GM23338 (cell line): ENCODE results near the gene OMP. TPM values are rescaled to one million over a fixed set of nuclear protein-coding genes. Genes with fewer than 3 reads are reported as not detected.

Source experiments
- ATAC-seq: fragments of 200-7000 bp; cut with Tn5 transposase; 3 replicates; pipeline ENCODE4 v1.9.1; 2020
- DNase-seq: peaks from one replicate; pipeline ENCODE4 v3.0.0-alpha.2; 2015; ENCODE audit warnings: low spot score
- H2AFZ ChIP-seq: fragments of 200-600 bp; sonication (generic); 2 replicates; pipeline ENCODE4 v1.8.0; 2016; ENCODE audit warnings: antibody characterized with exemption, mild to moderate bottlenecking, moderate library complexity
- H3F3A ChIP-seq: fragments of 200-600 bp; sonication (generic); replicated peaks from 2 replicates; pipeline ENCODE4 v1.8.0; 2017; ENCODE audit warnings: antibody characterized with exemption, mixed run types, low read depth
- H3K27ac ChIP-seq: fragments of 200-600 bp; sonication (generic); 2 replicates; pipeline ENCODE4 v1.6.1; 2016; ENCODE audit warnings: low read depth
- H3K27me3 ChIP-seq: fragments of 200-600 bp; sonication (generic); 2 replicates; pipeline ENCODE4 v1.8.0; 2016; ENCODE audit warnings: mild to moderate bottlenecking, mixed run types, moderate library complexity; ENCODE audit not compliant: insufficient read depth
- H3K36me3 ChIP-seq: fragments of 200-600 bp; sonication (generic); 2 replicates; pipeline ENCODE4 v1.8.0; 2016; ENCODE audit warnings: mild to moderate bottlenecking; ENCODE audit not compliant: insufficient read depth
- H3K4me1 ChIP-seq: fragments of 200-600 bp; sonication (generic); 2 replicates; pipeline ENCODE4 v1.8.0; 2016; ENCODE audit warnings: mild to moderate bottlenecking, moderate library complexity; ENCODE audit not compliant: insufficient read depth
- H3K4me2 ChIP-seq: fragments of 200-600 bp; sonication (generic); 2 replicates; pipeline ENCODE4 v1.7.1; 2017; ENCODE audit warnings: mixed run types
- H3K4me3 ChIP-seq: fragments of 200-600 bp; sonication (generic); 2 replicates; pipeline ENCODE4 v1.6.1; 2016; ENCODE audit warnings: mixed run types
- H3K79me2 ChIP-seq: fragments of 200-600 bp; sonication (generic); replicated peaks from 2 replicates; pipeline ENCODE4 v1.8.0; 2017; ENCODE audit warnings: mild to moderate bottlenecking; ENCODE audit not compliant: insufficient read depth
- H3K9me2 ChIP-seq: fragments of 200-600 bp; sonication (generic); 2 replicates; pipeline ENCODE4 v1.8.0; 2017; ENCODE audit not compliant: insufficient read depth
- H4K20me1 ChIP-seq: fragments of 200-600 bp; sonication (generic); replicated peaks from 2 replicates; pipeline ENCODE4 v1.8.0; 2017; ENCODE audit warnings: mild to moderate bottlenecking; ENCODE audit not compliant: insufficient read depth
- H3K27ac Mint-ChIP-seq: 2 replicates; pipeline ENCODE4 v1.8.0; 2020; ENCODE audit warnings: inconsistent platforms, mild to moderate bottlenecking, moderate library complexity, mixed read lengths
- H3K27me3 Mint-ChIP-seq: 3 replicates; pipeline ENCODE4 v1.8.0; 2022; ENCODE audit warnings: low read depth, mild to moderate bottlenecking, moderate library complexity, mixed read lengths, inconsistent platforms; ENCODE audit not compliant: insufficient read depth, poor library complexity
- H3K36me3 Mint-ChIP-seq: 3 replicates; pipeline ENCODE4 v1.8.0; 2021; ENCODE audit warnings: low read depth, mild to moderate bottlenecking, inconsistent platforms, moderate library complexity, mixed read lengths
- H3K4me1 Mint-ChIP-seq: 3 replicates; pipeline ENCODE4 v1.8.0; 2020; ENCODE audit warnings: mild to moderate bottlenecking, inconsistent platforms, mixed read lengths
- H3K4me3 Mint-ChIP-seq: 3 replicates; pipeline ENCODE4 v1.8.0; 2021; ENCODE audit warnings: moderate library complexity, mild to moderate bottlenecking, inconsistent platforms, mixed read lengths
- H3K9me3 Mint-ChIP-seq: 3 replicates; pipeline ENCODE4 v1.8.0; 2020; ENCODE audit warnings: moderate library complexity, mild to moderate bottlenecking, inconsistent platforms, mixed read lengths
- CREB1 ChIP-seq: fragments of 250-450 bp; sonication (Bioruptor Pico); IDR thresholded peaks from 2 replicates; pipeline ENCODE4 v1.5.0; 2020; ENCODE audit warnings: low read depth, mild to moderate bottlenecking, moderate library complexity
- ETS1 ChIP-seq: IDR thresholded peaks from 2 replicates; pipeline ENCODE4 v1.6.1; 2016; ENCODE audit warnings: antibody characterized with exemption
- EZH2 ChIP-seq: fragments of 200-600 bp; sonication (generic); IDR thresholded peaks from one replicate; pipeline ENCODE4 v1.8.0; 2017; ENCODE audit warnings: antibody characterized with exemption, mild to moderate bottlenecking, low read depth; ENCODE audit not compliant: unreplicated experiment
- EZH2phosphoT487 ChIP-seq: fragments of 200-600 bp; sonication (generic); IDR thresholded peaks from one replicate; pipeline ENCODE4 v1.8.1; 2018; ENCODE audit warnings: antibody characterized with exemption; ENCODE audit not compliant: unreplicated experiment
- JUNB ChIP-seq: IDR thresholded peaks from one replicate; pipeline ENCODE4 v1.6.1; 2016; ENCODE audit warnings: antibody characterized with exemption; ENCODE audit not compliant: unreplicated experiment
- NANOG ChIP-seq: IDR thresholded peaks from 2 replicates; pipeline ENCODE4 v1.6.1; 2016; ENCODE audit warnings: antibody characterized with exemption, borderline replicate concordance
- POLR2AphosphoS5 ChIP-seq: IDR thresholded peaks from 2 replicates; pipeline ENCODE4 v1.6.1; 2016; ENCODE audit warnings: antibody characterized with exemption, low read depth
- STAT1 ChIP-seq: IDR thresholded peaks from one replicate; pipeline ENCODE4 v1.6.1; 2016; ENCODE audit warnings: antibody characterized with exemption; ENCODE audit not compliant: unreplicated experiment
- ZNF114 ChIP-seq: fragments of 250-450 bp; sonication (Bioruptor Pico); IDR thresholded peaks from 2 replicates; pipeline ENCODE4 v1.5.0; 2020; ENCODE audit warnings: mild to moderate bottlenecking, moderate library complexity
- ZNF331 ChIP-seq: fragments of 250-450 bp; sonication (Bioruptor Pico); IDR thresholded peaks from 2 replicates; pipeline ENCODE4 v1.5.0; 2020; ENCODE audit warnings: low read depth, mild to moderate bottlenecking, moderate library complexity
- polyA plus RNA-seq: library from polyadenylated mRNA; unstranded; fragments of >200 nt; fragmentation: Nextera tagmentation; extraction: Ambion mirVana; gene quantifications from 2 replicates; pipeline ENCODE4 v1.2.1, GENCODE V29; 2016
- total RNA-seq: library from RNA; depleted of rRNA; stranded (reverse); fragments of >200 nt; shearing (Covaris generic); gene quantifications from 2 replicates; pipeline ENCODE4 v1.2.3, GENCODE V29; 2014
- TF ChIP-seq, protein P1 (sequence below): IDR thresholded peaks from one replicate; pipeline ENCODE4 v1.6.1; 2018; ENCODE audit warnings: antibody characterized with exemption; ENCODE audit not compliant: unreplicated experiment
- TF ChIP-seq, protein P2 (sequence below): fragments of 250-450 bp; sonication (Bioruptor Pico); IDR thresholded peaks from 2 replicates; pipeline ENCODE4 v1.5.0; 2020; ENCODE audit warnings: mild to moderate bottlenecking, moderate library complexity
- TF ChIP-seq, protein P3 (sequence below), 2 experiments: fragments of 200-600 bp in 1 of 2; sonication (generic) in 1 of 2; conservative IDR thresholded peaks; 2 replicates each; pipeline versions ENCODE4 v1.5.1 to v1.6.1; 2016 to 2017; ENCODE audit warnings: antibody characterized with exemption in 2 of 2, low read depth in 2 of 2, mild to moderate bottlenecking in 2 of 2, moderate library complexity in 1 of 2

The OMP gene
- total and polyA plus RNA-seq, 2 experiments from 2014 or later = 1.0 TPM; not detected in 1

DNA sequence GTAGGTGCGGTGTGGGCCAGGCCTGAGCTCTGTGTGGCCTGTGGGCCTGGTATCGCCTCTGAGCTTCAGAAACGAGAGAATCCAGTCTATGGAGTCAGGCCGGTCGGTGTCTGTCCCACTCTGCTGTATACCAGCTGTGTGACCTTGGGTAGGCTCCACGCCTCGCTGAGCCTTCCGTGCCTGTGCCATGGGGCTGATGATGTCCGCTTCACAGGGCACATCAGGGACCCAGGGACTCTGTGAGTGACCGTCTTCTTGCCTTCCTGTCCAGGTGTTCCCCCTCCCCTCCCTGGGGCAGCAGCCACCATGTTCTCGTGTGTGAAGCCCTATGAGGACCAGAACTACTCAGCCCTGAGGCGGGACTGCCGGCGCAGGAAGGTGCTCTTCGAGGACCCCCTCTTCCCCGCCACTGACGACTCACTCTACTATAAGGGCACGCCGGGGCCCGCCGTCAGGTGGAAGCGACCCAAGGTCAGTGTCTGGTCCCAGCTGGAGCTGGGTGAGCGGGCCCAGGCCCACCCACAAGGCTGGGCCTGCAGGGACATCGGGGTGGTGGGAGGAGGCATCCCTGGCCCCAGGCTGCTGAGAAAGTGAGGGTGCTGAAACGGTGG, 18.0 kb upstream of the OMP start:
- no peak overlapping the region for H2AFZ ChIP-seq
- no peaks in the 10 kb centered on the region for H3K36me3 Mint-ChIP-seq
- H3K4me1 Mint-ChIP-seq = peaks cover 6% of the 10 kb centered on the region; the same call in 1 of the 3 replicates
- no peaks in the 10 kb centered on the region for H3F3A ChIP-seq
- TF ChIP-seq, protein P1, sequence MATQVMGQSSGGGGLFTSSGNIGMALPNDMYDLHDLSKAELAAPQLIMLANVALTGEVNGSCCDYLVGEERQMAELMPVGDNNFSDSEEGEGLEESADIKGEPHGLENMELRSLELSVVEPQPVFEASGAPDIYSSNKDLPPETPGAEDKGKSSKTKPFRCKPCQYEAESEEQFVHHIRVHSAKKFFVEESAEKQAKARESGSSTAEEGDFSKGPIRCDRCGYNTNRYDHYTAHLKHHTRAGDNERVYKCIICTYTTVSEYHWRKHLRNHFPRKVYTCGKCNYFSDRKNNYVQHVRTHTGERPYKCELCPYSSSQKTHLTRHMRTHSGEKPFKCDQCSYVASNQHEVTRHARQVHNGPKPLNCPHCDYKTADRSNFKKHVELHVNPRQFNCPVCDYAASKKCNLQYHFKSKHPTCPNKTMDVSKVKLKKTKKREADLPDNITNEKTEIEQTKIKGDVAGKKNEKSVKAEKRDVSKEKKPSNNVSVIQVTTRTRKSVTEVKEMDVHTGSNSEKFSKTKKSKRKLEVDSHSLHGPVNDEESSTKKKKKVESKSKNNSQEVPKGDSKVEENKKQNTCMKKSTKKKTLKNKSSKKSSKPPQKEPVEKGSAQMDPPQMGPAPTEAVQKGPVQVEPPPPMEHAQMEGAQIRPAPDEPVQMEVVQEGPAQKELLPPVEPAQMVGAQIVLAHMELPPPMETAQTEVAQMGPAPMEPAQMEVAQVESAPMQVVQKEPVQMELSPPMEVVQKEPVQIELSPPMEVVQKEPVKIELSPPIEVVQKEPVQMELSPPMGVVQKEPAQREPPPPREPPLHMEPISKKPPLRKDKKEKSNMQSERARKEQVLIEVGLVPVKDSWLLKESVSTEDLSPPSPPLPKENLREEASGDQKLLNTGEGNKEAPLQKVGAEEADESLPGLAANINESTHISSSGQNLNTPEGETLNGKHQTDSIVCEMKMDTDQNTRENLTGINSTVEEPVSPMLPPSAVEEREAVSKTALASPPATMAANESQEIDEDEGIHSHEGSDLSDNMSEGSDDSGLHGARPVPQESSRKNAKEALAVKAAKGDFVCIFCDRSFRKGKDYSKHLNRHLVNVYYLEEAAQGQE = no peak
- TF ChIP-seq EZH2phosphoT487 (no peak), POLR2AphosphoS5 (no peak), EZH2 (no peak), ETS1 (no peak), ZNF331 (CRISPR knock-in tag) (no peak), JUNB (no peak), NANOG (no peak), CREB1 (CRISPR knock-in tag) (no peak), ZNF114 (no peak), STAT1 (no peak)
- TF ChIP-seq, protein P2, sequence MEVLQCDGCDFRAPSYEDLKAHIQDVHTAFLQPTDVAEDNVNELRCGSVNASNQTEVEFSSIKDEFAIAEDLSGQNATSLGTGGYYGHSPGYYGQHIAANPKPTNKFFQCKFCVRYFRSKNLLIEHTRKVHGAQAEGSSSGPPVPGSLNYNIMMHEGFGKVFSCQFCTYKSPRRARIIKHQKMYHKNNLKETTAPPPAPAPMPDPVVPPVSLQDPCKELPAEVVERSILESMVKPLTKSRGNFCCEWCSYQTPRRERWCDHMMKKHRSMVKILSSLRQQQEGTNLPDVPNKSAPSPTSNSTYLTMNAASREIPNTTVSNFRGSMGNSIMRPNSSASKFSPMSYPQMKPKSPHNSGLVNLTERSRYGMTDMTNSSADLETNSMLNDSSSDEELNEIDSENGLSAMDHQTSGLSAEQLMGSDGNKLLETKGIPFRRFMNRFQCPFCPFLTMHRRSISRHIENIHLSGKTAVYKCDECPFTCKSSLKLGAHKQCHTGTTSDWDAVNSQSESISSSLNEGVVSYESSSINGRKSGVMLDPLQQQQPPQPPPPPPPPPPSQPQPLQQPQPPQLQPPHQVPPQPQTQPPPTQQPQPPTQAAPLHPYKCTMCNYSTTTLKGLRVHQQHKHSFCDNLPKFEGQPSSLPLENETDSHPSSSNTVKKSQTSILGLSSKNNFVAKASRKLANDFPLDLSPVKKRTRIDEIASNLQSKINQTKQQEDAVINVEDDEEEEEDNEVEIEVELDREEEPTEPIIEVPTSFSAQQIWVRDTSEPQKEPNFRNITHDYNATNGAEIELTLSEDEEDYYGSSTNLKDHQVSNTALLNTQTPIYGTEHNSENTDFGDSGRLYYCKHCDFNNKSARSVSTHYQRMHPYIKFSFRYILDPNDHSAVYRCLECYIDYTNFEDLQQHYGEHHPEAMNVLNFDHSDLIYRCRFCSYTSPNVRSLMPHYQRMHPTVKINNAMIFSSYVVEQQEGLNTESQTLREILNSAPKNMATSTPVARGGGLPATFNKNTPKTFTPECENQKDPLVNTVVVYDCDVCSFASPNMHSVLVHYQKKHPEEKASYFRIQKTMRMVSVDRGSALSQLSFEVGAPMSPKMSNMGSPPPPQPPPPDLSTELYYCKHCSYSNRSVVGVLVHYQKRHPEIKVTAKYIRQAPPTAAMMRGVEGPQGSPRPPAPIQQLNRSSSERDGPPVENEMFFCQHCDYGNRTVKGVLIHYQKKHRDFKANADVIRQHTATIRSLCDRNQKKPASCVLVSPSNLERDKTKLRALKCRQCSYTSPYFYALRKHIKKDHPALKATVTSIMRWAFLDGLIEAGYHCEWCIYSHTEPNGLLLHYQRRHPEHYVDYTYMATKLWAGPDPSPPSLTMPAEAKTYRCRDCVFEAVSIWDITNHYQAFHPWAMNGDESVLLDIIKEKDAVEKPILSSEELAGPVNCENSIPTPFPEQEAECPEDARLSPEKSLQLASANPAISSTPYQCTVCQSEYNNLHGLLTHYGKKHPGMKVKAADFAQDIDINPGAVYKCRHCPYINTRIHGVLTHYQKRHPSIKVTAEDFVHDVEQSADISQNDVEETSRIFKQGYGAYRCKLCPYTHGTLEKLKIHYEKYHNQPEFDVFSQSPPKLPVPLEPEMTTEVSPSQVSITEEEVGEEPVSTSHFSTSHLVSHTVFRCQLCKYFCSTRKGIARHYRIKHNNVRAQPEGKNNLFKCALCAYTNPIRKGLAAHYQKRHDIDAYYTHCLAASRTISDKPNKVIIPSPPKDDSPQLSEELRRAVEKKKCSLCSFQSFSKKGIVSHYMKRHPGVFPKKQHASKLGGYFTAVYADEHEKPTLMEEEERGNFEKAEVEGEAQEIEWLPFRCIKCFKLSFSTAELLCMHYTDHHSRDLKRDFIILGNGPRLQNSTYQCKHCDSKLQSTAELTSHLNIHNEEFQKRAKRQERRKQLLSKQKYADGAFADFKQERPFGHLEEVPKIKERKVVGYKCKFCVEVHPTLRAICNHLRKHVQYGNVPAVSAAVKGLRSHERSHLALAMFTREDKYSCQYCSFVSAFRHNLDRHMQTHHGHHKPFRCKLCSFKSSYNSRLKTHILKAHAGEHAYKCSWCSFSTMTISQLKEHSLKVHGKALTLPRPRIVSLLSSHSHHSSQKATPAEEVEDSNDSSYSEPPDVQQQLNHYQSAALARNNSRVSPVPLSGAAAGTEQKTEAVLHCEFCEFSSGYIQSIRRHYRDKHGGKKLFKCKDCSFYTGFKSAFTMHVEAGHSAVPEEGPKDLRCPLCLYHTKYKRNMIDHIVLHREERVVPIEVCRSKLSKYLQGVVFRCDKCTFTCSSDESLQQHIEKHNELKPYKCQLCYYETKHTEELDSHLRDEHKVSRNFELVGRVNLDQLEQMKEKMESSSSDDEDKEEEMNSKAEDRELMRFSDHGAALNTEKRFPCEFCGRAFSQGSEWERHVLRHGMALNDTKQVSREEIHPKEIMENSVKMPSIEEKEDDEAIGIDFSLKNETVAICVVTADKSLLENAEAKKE = no peak
- TF ChIP-seq, protein P3, sequence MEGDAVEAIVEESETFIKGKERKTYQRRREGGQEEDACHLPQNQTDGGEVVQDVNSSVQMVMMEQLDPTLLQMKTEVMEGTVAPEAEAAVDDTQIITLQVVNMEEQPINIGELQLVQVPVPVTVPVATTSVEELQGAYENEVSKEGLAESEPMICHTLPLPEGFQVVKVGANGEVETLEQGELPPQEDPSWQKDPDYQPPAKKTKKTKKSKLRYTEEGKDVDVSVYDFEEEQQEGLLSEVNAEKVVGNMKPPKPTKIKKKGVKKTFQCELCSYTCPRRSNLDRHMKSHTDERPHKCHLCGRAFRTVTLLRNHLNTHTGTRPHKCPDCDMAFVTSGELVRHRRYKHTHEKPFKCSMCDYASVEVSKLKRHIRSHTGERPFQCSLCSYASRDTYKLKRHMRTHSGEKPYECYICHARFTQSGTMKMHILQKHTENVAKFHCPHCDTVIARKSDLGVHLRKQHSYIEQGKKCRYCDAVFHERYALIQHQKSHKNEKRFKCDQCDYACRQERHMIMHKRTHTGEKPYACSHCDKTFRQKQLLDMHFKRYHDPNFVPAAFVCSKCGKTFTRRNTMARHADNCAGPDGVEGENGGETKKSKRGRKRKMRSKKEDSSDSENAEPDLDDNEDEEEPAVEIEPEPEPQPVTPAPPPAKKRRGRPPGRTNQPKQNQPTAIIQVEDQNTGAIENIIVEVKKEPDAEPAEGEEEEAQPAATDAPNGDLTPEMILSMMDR (conservative IDR thresholded peaks at IDR 0.05; ENCODE audit: low read depth in 2 of 2) = no peak
- H3K4me1 ChIP-seq = no peaks in the 10 kb centered on the region
- no peak for DNase-seq
- no peaks in the 10 kb centered on the region for H3K36me3 ChIP-seq
- no peak overlapping the region for H3K4me3 Mint-ChIP-seq
- no peak overlapping the region for H3K4me2 ChIP-seq
- H3K9me2 ChIP-seq = no peaks in the 10 kb centered on the region
- no peak overlapping the region for H3K4me3 ChIP-seq
- H3K27ac Mint-ChIP-seq = no peak overlapping the region; the same call in 1 of the 2 replicates
- H3K27me3 ChIP-seq = no peaks in the 10 kb centered on the region
- no peaks in the 10 kb centered on the region for H3K9me3 Mint-ChIP-seq
- H3K27ac ChIP-seq = no peak overlapping the region
- H3K27me3 Mint-ChIP-seq = peaks cover 7% of the 10 kb centered on the region
- peaks cover 4% of the 10 kb centered on the region; the same call in 1 of the 2 replicates for H3K79me2 ChIP-seq
- ATAC-seq = no peak
- no peaks in the 10 kb centered on the region for H4K20me1 ChIP-seq
